Stimulated activated CD8-positive, alpha-beta memory T cell treated with anti-CD3 and anti-CD28 coated beads, Interleukin-15, amount 100 ng/mL, for 24 hours (primary cell): ENCODE results near the gene TIMM10B.

Experiments
- DNase-seq: peaks from one replicate; pipeline ENCODE4 v3.0.0-alpha.2; 2020; ENCODE audit warnings: low read depth

TIMM10B gene

GRCh38 chr11:6481012-6481923 is at the start of gene TIMM10B, which contains the start of gene ARFIP2:
TSS of gene TIMM10B (plus strand) at chr11:6481501. CDS start at chr11:6481517, 16 bp downstream.
TSS of gene ARFIP2 (minus strand) at chr11:6481331. CDS start at chr11:6480421, 910 bp downstream.
- peak; percentile 89 for DNase-seq

- DNase-seq, result no peak
Measured at GRCh38 chr11:6431861-6432260, 49.4 kb upstream of the TIMM10B start.

GRCh38 chr11:6433998-6434660 is 47.2 kb upstream of the TIMM10B start:
- DNase-seq, result no peak

- DNase-seq, result no peak
Measured at GRCh38 chr11:6437423-6437822, 43.9 kb upstream of the TIMM10B start.

GRCh38 chr11:6437993-6438392 is 43.3 kb upstream of the TIMM10B start:
- no peak for DNase-seq

- DNase-seq, result no peak
Measured at GRCh38 chr11:6438979-6439571, 42.2 kb upstream of the TIMM10B start.

- no peak for DNase-seq
Measured at GRCh38 chr11:6440906-6441358, 40.4 kb upstream of the TIMM10B start, which contains the start of gene HPX. TSS of gene HPX (minus strand) at chr11:6440987. CDS start at chr11:6440963, 24 bp downstream.

GRCh38 chr11:6442441-6442840 is 38.9 kb upstream of the TIMM10B start:
- no peak for DNase-seq

GRCh38 chr11:6443269-6444003 is 37.9 kb upstream of the TIMM10B start:
- peak; percentile 13 for DNase-seq

- no peak for DNase-seq
Measured at GRCh38 chr11:6448574-6448973, 32.7 kb upstream of the TIMM10B start.

GRCh38 chr11:6452219-6452618 is 29.1 kb upstream of the TIMM10B start:
- no peak for DNase-seq

- DNase-seq, result no peak
Measured at GRCh38 chr11:6453152-6453551, 28.1 kb upstream of the TIMM10B start.

GRCh38 chr11:6455070-6455469 is 26.2 kb upstream of the TIMM10B start:
- no peak for DNase-seq

GRCh38 chr11:6456361-6457073 is 24.8 kb upstream of the TIMM10B start:
- DNase-seq, result no peak

GRCh38 chr11:6457581-6458320 is 23.6 kb upstream of the TIMM10B start:
- DNase-seq, result no peak

- DNase-seq, result no peak
Measured at GRCh38 chr11:6458352-6459098, 22.8 kb upstream of the TIMM10B start.

- DNase-seq, result no peak
Measured at GRCh38 chr11:6459099-6459450, 22.2 kb upstream of the TIMM10B start.

- no peak for DNase-seq
Measured at GRCh38 chr11:6468712-6469495, 12.4 kb upstream of the TIMM10B start.

GRCh38 chr11:6469599-6469998 is 11.7 kb upstream of the TIMM10B start:
- DNase-seq, result no peak
